ENCODE measurements around the gene HUS1.

HUS1 gene

GRCh38 chr7:47933215-47933614 lies 46.2 kb downstream of the HUS1 start:
- Histone ChIP-seq H3K79me2 (ENCODE audit: low read length) (no peaks in the 10 kb centered on the region), H3F3A (ENCODE audit: insufficient read depth, low read length) (peaks cover 6% of the 10 kb centered on the region), H2AFZ (ENCODE audit: low read length) (no peak overlapping the region), H3K9me2 (replicated peaks; ENCODE audit: insufficient read depth, low read length) (no peaks in the 10 kb centered on the region), H3K4me2 (ENCODE audit: low read depth, low read length) (no peak overlapping the region), H3K4me3 (ENCODE audit: low read length) (no peak overlapping the region), H3K27ac (ENCODE audit: low read length) (no peak overlapping the region), H4K20me1 (ENCODE audit: insufficient read depth, low read length) (no peaks in the 10 kb centered on the region), H3K27me3 (replicated peaks; ENCODE audit: insufficient read depth, low read length) (no peaks in the 10 kb centered on the region), H3K9ac (ENCODE audit: low read length) (no peak overlapping the region), H3K36me3 (replicated peaks; ENCODE audit: insufficient read depth, low read length) (no peaks in the 10 kb centered on the region), H3K9me3 (replicated peaks; ENCODE audit: insufficient read depth, low read length) (no peaks in the 10 kb centered on the region), H3K4me1 (ENCODE audit: low read length) (peaks cover 15% of the 10 kb centered on the region)
- TF ChIP-seq EZH2phosphoT487 (IDR thresholded peaks at IDR 0.05; ENCODE audit: low read length) = no peak
- TF ChIP-seq CTCF (IDR thresholded peaks at IDR 0.05; ENCODE audit: low read length) = no peak
- no peak for TF ChIP-seq EZH2 (optimal IDR thresholded peaks at IDR 0.05; ENCODE audit: low read depth, low read length)
- no peak for DNase-seq

GRCh38 chr7:47932466-47933037 lies 46.9 kb downstream of the HUS1 start:
- no peak overlapping the region for H3K9ac ChIP-seq (ENCODE audit: low read length)
- TF ChIP-seq CTCF (IDR thresholded peaks at IDR 0.05; ENCODE audit: low read length) (no peak), EZH2phosphoT487 (IDR thresholded peaks at IDR 0.05; ENCODE audit: low read length) (no peak), EZH2 (optimal IDR thresholded peaks at IDR 0.05; ENCODE audit: low read depth, low read length) (no peak)

GRCh38 chr7:47932016-47932415 lies 47.4 kb downstream of the HUS1 start:
- Histone ChIP-seq H3K9me2 (replicated peaks; ENCODE audit: insufficient read depth, low read length) (no peaks in the 10 kb centered on the region), H2AFZ (ENCODE audit: low read length) (no peak overlapping the region), H3K4me2 (ENCODE audit: low read depth, low read length) (no peak overlapping the region), H3K27ac (ENCODE audit: low read length) (no peak overlapping the region), H3K79me2 (ENCODE audit: low read length) (no peaks in the 10 kb centered on the region), H4K20me1 (ENCODE audit: insufficient read depth, low read length) (no peaks in the 10 kb centered on the region), H3K9me3 (replicated peaks; ENCODE audit: insufficient read depth, low read length) (no peaks in the 10 kb centered on the region), H3K27me3 (replicated peaks; ENCODE audit: insufficient read depth, low read length) (no peaks in the 10 kb centered on the region), H3K4me3 (ENCODE audit: low read length) (no peak overlapping the region), H3F3A (ENCODE audit: insufficient read depth, low read length) (no peaks in the 10 kb centered on the region; the same call in none of the 2 replicates), H3K9ac (ENCODE audit: low read length) (no peak overlapping the region), H3K36me3 (replicated peaks; ENCODE audit: insufficient read depth, low read length) (no peaks in the 10 kb centered on the region), H3K4me1 (ENCODE audit: low read length) (peaks cover 5% of the 10 kb centered on the region; the same call in 1 of the 2 replicates)
- TF ChIP-seq CTCF (IDR thresholded peaks at IDR 0.05; ENCODE audit: low read length) (no peak), EZH2phosphoT487 (IDR thresholded peaks at IDR 0.05; ENCODE audit: low read length) (no peak), EZH2 (optimal IDR thresholded peaks at IDR 0.05; ENCODE audit: low read depth, low read length) (no peak)
- DNase-seq = no peak

More at GRCh38 chr7:47932466-47933037, 46.9 kb downstream of the HUS1 start:
- H3K27me3 ChIP-seq (replicated peaks; ENCODE audit: insufficient read depth, low read length) = no peaks in the 10 kb centered on the region
- H3K4me1 ChIP-seq (ENCODE audit: low read length) = peaks cover 8% of the 10 kb centered on the region
- H3F3A ChIP-seq (ENCODE audit: insufficient read depth, low read length) = peaks cover 1% of the 10 kb centered on the region
- H3K79me2 ChIP-seq (ENCODE audit: low read length) = no peaks in the 10 kb centered on the region
- H3K27ac ChIP-seq (ENCODE audit: low read length) = no peak overlapping the region
- H3K36me3 ChIP-seq (replicated peaks; ENCODE audit: insufficient read depth, low read length) = no peaks in the 10 kb centered on the region
- no peaks in the 10 kb centered on the region for H3K9me2 ChIP-seq (replicated peaks; ENCODE audit: insufficient read depth, low read length)
- no peak overlapping the region for H2AFZ ChIP-seq (ENCODE audit: low read length)
- H4K20me1 ChIP-seq (ENCODE audit: insufficient read depth, low read length) = no peaks in the 10 kb centered on the region
- no peaks in the 10 kb centered on the region for H3K9me3 ChIP-seq (replicated peaks; ENCODE audit: insufficient read depth, low read length)
- no peak for DNase-seq
- H3K4me2 ChIP-seq (ENCODE audit: low read depth, low read length) = no peak overlapping the region
- no peak overlapping the region for H3K4me3 ChIP-seq (ENCODE audit: low read length)
